Measurements from ENCODE around the gene PIH1D1.

PIH1D1 gene

DNA sequence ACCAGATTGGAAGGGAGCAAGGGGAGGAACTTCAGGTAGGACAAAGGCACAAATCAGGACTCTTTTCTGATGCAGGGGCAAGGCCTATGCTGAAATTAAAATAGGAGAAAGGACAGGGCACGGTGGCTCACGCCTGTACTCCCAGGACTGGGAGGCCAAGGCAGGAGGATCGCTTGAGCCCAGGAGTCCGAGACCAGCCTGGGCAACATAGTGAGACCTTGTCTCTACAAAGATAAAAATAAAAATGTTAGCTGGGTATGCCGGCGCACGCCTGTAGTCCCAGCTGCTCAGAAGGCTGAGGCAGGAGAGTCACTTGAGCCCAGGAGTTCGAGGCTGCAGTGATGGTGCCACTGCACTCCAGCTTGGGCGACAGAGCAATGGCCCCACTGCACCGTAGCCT lies 15.9 kb downstream of the PIH1D1 start:
- DNase-seq (ENCODE audit: low read depth in 2 of 2): no peak

DNA sequence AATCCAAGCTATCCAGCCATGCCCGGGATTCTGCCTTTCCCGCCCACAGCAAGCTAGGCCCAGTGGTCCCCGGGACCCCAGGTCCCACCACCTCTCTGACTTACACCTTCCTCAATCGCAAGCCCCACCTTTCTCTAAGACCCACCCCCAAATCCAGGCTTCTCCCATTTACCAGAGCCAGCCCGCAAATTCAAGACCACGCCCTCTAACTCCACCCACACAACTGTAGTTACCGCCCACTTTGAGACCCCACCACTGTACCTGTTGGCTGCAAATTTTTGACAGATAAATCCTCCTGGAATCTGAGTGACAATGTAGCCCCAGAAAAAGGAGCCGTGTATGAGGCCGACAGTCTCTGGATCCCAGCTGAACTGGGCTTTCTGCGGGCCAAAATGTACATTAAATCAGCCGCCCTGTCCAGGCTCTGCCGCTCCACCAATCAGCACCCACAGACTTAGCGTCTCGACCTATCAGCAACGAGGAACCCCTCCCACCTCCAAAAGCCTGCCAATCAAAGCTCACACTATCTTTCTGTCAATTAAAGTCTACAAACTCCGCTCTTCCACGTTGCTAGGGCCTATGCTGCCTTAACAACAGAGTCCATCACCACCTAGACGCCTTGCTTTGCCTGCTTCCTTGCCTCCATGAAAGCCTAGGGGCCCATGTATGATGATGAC lies 16.6 kb downstream of the PIH1D1 start:
- no peak for DNase-seq (ENCODE audit: low read depth in 2 of 2)

DNA sequence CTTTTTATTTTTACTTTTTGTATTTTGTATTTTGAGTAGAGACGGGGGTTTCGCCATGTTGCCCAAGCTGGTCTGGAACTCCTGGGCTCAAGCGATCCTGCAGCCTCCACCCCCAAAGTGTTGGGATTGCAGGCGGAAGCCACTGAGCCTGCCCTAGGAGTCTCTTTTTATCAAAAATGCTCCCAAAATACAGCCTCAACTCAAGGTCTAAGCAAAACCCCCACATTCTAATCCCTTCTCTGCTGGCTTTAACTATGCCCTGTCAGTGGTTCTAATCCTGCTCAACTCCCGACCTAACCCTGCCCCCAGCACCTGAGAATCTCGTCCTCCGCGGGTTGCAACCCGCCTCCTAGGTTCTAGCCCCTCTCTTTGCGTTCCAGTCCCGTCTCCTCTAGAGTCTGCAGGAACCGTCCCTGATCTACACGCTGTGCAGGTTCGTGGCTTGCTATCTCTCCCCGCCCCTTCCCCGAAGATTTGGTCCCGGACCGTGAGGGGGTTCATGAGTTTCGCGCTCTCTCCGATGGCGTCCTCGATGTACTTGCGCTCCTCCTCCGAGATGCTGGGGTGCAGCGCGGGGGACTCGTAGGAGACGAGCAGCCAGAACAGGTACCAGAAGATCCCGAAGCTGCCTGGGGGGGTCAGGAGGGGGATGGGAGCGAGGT lies 18.2 kb downstream of the PIH1D1 start:
- no peak for DNase-seq (ENCODE audit: low read depth in 2 of 2)

DNA sequence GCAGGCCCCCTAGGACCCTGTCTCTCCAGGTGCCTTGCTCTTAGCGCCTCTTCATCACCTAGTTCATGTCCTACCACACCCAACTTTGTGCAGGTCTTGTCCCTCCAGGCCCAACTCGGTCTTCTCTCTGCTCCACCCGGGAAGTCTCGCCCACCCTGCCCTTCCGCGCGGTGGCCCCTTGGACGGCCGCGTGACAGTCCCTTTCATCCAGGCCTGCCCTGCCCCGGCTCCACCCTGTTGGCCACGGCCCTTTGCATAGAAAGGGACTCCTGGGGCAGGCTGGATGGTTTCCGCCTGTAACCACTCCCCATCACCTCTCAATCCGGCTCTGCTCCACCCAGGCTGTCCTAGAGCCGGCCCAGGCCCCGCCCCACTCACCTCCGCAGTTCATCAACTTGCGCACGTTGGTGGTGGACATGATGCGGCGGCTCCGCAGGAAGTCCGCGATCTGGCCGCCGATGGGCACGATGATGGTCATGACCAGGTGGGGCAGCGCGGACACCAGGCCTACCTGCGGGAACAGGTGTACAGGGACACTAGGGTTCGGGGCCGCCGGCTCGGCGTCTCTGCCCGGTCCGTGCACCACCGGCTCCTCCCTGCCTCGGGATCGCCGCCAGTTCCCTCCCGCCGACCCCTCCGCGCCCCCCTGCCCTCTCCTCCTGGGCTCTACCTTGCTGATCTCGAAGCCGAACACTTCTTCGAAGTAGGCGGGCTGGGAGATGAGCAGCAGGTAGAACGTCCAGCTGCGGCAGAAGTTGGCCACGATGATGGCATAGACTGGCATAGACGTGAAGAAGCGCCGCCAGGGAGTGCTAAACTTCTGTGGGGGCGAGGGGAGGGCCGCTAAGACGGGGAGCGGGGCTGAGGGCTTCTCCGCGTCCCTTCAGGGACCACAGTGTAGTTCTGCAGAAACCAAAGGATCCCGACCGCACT lies 19.2 kb downstream of the PIH1D1 start:
- no peak for DNase-seq (ENCODE audit: low read depth in 2 of 2)

DNA sequence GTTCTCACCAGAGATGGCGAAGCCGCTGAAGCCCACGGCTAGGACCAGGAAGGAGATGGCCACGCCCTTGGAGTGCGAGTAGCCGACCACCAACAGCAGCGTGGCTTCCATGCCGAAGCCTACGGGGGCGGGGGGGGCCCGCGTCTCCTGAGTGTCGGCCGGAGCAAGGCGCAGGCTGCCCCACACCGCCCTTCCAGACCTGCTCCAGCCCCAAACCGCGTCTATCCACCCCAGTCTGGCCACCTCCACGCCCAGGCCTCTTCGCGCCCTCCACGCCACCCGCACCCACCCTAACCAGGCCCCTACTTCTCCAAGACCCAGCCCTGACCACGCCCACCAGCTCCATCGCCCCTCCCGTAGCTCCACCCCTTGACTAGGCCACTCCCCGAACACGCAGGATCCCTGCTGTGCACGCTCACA lies 20.3 kb downstream of the PIH1D1 start:
- DNase-seq (ENCODE audit: low read depth in 2 of 2): no peak

DNA sequence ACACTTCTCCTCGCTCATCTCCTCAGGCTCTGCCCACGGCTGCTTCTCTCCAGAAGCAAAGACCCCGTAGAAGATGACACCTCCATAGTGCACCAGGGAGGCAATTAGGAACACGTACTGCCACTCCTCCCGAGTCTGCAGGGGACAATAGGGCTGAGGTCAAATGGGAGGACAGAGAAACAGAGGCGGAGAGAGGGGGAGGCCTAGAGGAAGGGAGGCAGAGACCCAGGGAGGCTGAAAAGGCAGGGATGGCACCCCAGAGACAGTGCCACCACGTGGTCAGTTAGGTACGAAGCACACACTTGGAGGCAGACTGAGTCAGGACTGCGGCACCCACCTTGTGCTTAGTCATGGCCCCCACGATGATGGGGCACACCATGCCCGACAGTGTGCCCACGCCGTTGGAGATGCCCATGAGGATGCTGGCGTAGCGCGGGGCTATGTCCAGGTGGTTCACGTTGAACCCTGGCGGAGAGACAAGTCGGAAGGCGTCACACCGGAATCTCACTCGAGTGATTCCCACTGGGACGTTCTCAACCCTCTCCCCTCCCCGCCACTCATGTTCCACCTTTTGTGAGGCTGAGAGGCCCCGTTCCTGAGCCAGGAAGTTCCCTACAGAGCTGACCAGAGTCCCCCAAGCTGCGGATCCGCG lies 20.8 kb downstream of the PIH1D1 start:
- no peak for DNase-seq (ENCODE audit: low read depth in 2 of 2)

DNA sequence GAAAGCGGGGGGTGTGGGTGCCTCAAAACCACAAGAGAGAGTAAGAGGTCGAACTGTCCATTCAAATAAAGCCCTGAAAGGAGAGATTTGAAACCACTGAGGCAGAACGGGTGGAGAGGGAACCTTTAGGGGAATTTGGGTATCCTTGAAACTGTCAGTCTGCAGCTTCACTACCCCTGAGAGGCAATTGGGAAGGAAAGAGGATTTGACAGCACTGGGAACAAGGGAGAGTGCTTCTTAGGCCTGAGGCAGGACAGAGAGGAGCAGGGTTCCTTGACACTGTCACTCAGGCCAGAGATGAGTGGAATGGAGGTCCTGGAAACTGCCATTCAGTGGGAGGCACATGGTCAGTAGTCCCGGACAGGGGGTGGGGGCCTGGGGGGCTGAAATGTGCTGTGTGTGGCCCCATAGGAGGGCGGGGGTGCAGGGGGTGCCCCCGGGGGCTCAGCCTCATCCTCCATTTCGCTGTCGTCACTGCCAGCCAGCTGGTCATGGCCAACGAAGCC lies 21.4 kb downstream of the PIH1D1 start:
- no peak for DNase-seq (ENCODE audit: low read depth in 2 of 2)

DNA sequence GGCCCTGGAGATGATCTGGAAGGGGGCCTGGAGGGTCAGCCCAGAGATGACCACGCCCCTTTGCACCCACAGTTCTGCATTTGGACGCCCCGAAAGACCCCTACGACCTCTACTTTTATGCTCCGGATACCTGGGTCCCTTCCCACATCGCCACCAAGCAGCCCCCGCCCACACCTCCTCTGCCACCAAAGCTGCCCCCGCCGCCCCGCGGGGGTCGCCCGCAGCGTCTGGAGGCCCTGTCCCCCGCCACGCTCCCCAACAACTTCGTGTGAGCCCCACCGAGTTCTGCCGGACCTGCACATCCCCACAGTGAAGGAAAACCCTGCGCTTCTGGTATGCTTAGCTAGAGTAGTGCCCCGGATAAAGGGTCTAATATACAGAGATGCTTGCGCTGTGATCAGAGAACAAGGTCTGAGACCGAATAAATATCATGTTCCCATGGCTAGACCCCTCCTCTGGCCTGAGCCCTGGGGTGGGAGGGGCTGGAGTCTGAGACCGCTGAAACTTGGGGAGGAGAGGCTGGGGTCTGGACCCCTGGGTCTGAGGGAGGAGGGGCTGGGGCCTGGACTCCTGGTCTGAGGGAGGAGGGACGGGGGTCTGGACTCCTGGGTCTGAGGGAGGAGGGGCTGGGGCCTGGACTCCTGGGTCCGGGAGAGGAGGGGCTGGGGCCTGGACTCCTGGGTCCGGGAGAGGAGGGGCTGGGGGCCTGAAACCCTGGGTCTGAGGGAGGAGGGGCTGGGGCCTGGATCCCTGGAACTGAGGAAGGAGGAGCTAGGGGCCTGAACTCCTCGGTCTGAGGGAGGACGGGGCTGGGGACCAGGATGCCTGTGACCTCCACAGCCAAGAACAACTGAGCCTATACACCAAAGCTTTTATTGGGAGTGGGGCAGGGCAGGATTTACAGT lies 22.8 kb downstream of the PIH1D1 start:
- no peak for DNase-seq (ENCODE audit: low read depth in 2 of 2)

DNA sequence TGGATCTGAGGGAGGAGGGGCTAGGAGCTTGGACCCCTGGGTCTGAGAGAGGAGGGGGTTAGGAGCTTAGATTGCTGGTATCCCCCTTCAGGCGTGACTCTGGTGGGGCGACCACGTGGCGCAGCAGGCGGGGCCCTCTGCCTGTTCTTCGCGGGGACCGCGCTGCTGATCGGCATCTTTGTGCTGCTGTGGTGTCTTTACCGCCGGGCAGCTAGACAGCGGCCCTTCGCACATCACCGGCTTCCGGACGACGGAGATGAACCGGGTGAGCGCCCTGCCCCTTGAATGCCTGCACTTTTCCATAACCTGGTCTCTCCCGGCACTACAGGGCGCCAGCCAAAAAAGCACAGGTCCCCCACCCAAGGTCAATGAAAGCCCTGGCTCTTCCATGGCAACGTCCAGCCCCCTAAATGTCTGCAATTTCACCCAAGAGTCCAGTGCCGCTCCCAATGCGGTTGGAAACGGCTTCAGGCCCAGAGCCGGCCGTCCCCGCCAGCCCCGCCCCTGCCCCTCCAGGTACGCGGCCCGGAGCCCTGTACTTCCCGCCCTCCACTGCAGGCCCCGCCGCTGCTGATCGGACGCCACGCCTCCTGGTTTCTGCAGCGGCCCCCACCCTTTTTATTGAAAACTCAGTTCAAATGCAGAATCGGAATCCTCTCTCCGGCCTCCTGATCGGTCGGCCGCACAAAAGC lies 23.6 kb downstream of the PIH1D1 start:
- DNase-seq (ENCODE audit: low read depth in 2 of 2): no peak

DNA sequence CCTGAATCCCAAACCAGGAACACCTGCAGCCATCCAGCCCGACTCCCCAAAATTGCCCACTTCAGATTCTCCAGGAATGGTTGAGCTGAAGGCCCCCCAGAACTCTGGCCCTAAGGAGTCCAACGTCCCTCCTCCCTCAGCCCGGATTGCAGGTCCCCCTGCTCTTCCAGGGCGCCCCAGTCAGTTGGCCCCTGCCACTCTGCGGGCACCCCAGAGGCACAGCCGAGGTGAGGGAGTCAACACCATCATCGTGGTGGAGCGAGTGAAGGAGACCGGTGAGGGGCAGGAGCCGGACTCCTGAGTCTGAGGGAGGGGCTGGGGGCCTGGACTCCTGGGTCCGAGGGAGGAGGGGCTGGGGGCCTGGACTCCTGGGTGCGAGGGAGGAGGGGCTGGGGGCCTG lies 24.3 kb downstream of the PIH1D1 start:
- no peak for DNase-seq (ENCODE audit: low read depth in 2 of 2)

DNA sequence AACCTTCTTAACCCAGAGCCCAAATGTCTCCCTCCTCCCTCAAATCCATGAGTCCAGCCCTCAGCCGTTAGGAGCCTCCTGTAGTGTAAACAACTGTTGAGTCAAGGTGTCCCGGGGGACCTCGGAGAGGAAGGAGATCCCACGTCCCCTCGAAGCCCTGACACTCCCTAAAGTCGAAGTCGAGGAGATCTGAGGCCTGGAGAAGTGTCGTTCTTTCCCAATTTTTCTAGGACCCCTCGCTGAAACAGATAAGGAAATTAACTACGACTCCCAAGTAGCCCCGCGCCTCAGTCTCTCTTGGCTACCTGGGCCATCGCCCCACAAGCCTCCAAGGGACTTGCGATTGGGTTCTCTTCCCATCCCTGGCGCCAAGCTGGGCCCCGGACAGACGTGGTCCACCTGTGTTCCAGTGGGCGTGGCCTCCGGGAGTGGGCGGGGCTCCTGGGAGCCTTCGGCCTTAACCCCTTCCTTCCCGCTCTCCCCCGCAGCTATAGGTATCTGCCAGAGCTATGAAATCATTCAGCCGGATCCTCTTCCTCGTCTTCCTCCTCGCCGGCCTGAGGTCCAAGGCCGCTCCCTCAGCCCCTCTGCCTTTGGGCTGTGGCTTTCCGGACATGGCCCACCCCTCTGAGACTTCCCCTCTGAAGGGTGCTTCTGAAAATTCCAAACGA lies 25.6 kb downstream of the PIH1D1 start:
- DNase-seq (ENCODE audit: low read depth in 2 of 2): no peak

DNA sequence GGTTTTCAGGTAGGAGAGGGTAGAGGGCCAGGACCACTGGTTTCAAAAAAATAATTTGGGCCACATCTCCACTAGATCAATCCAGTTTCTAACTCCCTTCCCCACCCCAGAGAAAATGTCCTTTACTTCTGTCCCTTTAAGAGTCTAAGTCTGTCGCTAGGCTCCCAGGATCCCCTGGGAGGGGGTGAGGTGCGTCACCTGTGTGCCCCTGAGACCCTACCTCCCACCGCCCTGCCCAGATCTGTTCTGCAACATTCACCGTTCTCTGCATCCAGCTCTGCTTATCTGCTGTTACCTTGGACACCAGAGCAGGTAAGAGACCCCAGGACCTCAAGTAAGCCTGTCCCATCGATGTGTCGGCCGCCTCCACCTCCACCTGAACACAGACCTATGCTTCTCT lies 26.4 kb downstream of the PIH1D1 start, which contains the start of gene GFY:
Gene GFY, plus strand, starts transcription at position 211 of the 400 bp plus-strand sequence. CDS start 1,043 bp downstream, outside the sequence.
- no peak for DNase-seq (ENCODE audit: low read depth in 2 of 2)

DNA sequence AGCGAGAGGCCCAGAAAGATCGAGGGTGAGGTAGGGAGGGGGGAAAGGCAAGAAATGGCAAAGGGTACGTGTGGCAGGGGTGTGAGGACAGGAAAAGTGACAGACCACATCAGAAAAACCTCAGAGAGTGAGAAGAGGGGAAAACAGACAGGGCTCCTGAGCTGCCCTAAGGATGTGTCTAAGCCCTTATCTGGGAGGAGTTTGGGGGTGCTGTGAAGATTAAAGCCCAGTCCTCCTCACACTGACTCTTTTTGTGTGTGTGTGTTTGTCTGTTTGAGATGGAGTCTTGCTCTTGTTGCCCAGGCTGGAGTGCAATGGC lies 27.7 kb downstream of the PIH1D1 start:
- DNase-seq (ENCODE audit: low read depth in 2 of 2): no peak

DNA sequence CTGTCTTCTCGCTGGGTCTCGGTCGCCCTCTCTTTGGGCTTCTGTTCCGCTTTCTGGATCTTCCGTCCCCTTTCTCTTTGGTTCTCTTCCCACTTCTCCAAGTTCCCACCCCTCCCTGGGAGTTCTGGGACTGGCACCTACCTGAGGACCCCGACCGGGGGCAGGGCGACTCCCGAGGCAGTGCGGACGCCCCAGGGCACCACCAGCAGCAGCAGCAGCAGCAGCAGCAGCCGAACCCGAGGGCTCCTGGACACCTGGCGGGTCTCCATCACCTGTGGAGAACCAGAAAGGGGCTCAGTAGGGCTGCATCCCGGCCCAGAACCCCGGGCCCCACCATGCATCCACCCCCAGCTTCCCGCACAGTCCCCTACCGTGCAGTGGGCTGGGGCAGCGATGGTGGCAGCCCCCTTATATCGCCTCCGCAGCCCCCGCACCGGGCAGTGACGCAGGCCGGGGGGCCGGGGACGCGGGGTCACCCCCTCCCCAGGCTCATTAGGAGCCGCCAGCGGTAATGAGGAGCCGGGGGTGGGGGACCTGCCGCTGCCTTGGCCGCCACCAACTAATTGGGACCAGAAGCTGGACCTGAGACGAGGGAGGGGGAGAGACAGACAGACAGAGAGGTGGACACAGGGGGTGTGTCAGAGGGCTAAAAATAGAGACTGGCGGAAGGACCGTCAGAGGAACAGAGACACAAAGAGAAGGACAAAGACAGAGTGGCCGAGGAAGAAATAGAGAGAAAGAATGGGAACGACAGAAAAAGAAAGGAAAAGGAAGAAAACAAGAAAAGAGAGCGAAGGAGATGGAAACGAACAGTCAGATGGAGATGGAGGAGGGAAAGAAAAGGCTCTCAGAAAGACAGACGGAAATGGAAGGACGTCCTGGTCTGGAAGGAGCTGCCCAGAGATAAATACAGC lies 28.3 kb downstream of the PIH1D1 start, which contains the start of gene PTH2:
Gene PTH2, minus strand, starts transcription at position 371 of the 914 bp plus-strand sequence. Its CDS starts 102 bp downstream, at position 269.
- no peak for DNase-seq (ENCODE audit: low read depth in 2 of 2)

DNA sequence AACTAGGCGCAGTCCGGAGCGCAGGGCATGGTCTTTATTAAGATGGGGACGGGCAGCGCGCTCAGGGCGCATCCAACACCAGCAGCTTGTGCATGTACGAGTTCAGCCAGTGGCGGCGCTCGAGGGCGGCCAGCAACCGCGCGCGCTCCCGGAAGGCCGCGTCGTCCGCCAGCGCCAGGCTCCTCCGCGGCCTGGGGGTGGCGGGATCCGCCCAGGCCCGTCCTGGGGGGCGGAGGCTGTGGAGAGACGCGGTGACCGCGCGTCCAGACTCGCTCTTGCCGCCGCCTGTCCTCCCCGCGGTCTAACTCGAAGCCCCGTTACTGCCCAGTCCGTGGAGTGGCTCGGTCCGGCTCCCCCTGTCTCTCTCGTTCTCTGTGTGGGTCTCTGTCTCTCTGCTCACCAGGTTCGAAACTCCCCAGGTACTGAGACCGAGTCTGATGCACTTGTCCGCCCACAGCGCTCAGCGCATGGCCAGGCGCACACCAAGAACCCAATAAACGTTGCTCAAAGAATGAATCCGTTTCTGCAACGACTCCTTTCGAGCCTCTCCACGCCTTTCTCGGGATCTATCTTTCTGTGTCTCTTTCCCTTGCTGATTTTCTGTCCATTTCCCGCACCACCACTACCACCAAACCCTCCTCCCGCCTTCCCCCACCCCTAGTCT lies 29.1 kb downstream of the PIH1D1 start:
- no peak for DNase-seq (ENCODE audit: low read depth in 2 of 2)

DNA sequence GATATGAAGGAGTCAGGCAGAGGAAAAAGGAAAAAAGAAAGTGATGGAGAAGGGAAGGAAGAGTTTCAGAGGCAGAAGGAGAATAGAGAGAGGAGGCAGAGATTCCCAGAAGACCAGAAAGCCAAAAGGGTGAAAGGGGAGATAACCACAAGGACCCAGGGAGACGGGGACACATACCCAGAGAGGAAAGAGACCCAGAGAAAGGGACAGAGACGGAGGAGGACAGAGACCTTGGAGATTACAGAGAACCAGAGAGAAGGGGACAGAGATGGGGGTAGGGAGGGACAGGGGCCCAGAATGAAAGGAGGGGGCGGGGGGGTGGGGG lies 29.8 kb downstream of the PIH1D1 start:
- DNase-seq (ENCODE audit: low read depth in 2 of 2): no peak

DNA sequence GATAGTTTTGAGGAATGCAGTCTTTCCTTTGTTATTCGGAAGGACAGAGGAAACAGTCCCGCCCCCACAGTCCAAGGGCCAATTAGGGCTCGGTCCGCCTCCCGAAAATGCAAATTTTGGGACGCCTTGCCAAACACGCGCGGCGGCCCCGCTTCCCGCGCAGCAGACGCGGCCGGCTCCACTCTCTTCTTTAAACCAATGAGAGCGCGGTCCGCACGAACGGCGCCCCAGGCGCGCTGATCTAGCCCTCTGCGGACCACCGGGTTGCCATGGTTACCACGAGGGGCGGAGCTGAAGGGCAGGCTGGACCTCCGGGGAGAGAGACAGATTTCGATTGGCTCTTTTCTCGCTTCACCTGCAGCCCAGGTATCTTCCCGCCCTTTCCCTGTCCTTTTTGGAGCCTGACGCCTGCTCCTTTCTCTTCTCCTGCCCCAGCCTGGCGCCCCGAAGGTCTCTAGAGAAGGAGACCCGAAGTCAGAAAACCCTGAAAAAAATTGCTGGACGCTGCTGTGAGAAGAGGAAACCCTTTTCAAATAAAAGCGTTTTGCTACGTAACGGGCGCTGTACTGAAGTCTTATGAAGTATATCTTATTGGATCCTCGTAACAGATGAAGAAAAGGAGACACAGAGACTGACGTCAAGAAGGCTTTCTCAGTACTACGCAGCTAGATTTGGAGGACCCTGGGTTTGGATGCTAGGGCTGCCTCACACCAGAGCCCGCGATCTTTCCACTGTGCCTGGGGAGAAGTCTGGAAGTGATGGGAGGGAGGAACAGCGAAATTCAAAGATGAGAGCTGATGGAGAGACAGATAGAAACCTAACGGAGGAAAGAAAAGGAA lies 30.4 kb downstream of the PIH1D1 start:
- DNase-seq (ENCODE audit: low read depth in 2 of 2): no peak

Measured in stimulated activated CD4-positive, alpha-beta T cell treated with anti-CD3 and anti-CD28 coated beads, Interleukin-12 subunit alpha, Interleukin-12 subunit beta, amount 100 ng/mL, for 24 hours (primary cell).